NCI-H1048 (cell line): ENCODE results near the gene SHISA7.
A peak's percentile ranks its signal among the peaks of the same experiment; 100 is the strongest.
"Not testable (repeated sequence)": the region's sequence is repeated elsewhere in the genome, so short reads cannot be mapped to it uniquely, and the experiment has no call there.

Source experiments
- DNase-seq: peaks from one replicate; lab custom pipeline; 2025; lab: John Stamatoyannopoulos, UW

The SHISA7 gene

DNA sequence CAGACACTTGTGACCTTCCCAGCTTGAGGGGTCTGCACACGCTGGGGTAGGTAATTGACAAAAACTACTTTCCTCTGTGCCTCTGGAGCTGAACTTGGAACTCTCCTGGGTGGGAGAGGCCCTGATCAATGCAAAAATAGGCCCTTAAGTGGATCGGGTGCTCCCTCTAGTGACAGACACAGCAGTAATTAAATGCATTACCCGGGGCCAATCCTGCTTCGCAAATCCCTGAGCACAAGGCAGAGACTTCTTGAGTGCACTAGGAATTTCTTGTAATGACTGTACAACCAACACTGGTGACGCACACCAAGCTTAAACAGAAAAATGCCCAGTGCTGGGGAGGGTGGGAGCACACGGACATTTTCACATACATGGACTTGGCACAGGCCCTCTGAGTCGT is 24.9 kb downstream of the SHISA7 start:
- DNase-seq = no peak

DNA sequence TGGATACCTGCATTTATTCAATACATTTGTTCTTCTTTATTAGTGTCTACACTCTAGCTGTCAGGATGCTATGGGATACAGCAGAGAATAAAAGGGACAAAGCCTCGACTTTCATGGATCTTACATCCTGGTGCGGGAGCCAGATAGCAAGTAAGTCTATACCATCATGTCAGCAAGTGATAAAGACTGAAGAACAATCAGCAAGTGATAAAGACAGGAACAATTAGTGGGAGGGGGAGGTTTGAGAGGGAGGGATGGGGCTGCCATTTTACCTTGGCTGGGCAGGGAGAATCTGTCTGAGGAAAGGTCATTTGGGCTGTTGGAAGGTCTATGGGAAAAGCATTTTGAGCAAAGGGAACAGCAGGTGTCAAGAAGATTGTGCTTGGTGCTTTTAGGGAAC is 32.9 kb downstream of the SHISA7 start:
- no peak for DNase-seq

DNA sequence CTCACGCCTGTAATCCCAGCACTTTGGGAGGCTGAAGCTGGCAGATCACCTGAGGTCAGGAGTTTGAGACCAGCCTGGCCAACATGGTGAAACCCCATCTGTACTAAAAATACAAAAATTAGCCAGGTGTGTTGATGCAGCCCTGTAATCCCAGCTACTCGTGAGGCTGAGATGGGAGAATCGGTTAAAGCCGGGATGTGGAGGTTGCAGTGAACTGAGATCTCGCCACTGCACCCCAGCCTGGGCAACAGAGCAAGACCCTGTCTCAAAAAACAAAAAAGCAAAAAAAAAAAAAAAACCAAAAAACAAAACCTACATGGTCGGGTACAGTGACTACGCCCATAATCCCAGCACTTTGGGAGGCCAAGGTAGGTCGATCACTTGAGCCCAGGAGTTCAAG is 33.9 kb downstream of the SHISA7 start:
- DNase-seq = not testable (repeated sequence)

DNA sequence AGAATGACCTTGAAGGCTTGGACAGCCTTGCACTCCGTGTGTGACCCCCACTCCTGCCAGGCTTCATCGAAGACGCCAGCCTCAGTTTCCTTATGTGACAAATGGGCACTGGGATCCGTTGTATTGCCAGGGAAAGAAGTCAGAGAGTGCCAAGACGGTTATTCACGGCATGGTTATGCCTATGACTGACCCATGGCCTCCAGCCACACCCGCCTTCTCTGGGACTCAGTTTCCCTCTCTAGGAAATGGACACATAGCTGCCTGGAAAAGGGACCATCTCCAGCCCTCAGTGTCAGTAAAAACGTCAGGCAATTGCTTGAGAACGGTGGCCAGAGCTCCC is 34.6 kb downstream of the SHISA7 start:
- DNase-seq = no peak

DNA sequence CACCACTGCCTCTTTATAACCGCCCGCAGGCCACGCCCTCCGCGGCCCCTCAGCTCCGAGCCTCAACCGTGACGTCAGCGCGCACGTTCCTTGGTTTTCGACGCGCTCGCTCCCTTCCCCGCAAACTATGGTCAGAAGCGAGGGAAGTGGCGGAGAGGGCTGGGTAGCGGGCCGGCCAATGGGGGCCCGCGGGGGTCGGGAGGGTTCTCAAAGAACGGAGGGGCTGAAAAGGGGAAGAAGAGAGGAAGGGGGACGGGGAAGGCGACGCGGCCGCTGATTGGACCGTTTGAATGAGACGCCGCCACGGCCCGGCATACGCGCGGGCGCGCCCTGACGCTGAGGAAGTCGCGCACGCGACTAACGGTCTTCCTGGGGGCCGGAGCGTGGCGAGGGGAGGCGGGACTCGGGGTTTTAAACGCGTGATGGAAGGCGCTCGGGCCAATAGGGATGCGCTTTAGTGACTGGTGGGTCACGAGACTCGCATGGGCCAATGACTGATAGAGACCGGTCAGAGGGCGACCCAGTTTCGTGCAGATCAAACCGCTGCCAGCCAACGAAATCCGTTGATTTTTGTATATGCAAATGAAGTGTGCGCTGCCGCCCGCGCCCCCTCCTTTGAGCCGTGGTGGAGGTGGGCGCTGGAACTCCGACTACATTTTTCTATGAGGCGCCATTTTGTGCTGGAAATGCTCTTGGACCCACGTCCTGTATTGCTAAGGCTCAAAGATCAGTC is 35.1 kb downstream of the SHISA7 start:
- peak; percentile 98 for DNase-seq

DNA sequence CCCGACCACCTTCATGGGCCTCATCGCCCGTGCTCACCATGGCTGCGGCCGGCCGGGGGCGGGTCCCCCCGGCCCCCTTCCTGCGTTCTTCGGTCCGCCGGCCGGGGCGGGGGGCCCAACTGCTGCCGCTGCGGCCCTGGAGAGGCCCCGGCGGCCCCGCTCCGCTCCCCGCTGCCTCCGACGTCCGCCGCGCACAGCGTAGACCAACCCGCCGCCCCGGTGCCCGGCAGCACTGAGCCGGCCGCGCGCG is 35.6 kb downstream of the SHISA7 start, which contains the start of gene UBE2S:
TSS of gene UBE2S (minus strand) at position 239 of the 250 bp plus-strand sequence. CDS start at position 40, 199 bp downstream.
- DNase-seq = not testable (repeated sequence)

DNA sequence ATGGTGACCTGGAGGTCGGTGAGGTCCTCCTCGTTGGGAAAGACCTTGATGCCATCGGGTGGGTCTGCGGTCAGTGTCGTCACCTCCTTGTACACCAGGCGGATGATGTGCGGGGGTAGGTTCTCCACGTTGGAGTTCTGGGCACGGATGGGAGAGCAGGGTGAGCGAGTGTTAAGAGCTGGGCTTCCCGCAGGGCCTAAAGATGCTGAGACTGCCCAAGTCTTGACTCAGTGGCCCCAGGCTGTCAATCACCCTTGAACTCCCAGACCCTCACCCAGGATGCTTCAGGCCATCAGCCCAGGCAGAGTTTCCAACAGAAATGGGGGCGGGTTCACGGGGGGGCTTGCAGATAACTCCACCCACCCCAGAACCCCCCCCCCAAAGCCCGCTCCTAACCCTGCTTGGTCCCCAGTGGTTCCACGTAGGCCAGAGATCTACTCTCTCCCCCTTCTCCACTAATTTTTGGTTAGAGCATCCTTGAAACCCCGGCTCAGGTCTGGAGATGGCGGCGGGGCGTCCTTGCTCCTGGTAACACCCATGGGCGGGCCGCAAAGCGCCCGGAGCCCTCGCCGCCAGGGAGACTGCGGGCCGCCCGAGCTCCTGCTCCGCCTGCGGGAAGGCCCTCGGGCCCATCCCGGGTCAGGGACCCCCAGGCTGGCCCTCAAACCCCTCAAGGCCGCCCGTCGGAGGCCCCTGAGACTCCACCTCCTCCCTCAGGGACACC is 36.1 kb downstream of the SHISA7 start:
- no peak for DNase-seq

DNA sequence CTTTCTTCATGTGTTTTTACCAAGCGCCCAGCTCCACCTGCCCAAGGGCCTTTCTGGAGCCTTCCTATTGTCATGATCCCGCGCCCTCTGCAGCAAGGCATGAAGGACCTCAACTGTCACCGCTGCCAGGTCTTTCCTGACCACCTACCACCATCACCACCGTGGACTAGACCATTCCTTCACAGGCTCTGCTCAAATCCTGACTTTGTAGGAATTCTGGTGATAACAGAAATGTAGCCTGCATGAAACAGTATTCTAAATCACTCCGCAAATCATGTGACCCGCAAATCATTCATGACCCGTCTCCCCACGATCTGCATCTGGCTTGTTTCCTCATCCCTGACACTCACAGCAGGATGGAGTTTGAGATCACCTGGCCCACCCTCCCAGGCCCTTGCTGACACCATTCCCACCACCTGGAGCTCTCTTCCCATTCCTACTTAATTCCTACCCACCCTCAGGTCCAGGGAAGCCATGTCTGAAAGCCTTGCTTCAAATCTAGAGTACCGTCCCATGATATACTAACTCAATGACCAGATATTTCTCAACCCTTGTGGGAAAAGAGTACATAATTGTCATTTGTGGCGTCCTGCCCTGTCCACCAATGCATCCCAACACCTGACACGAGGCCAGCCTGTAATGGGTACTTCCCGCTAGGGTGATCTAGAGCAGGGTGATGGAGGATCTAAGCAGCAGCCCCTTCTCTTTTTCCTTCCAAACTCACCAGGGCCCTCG is 36.8 kb downstream of the SHISA7 start:
- no peak for DNase-seq

DNA sequence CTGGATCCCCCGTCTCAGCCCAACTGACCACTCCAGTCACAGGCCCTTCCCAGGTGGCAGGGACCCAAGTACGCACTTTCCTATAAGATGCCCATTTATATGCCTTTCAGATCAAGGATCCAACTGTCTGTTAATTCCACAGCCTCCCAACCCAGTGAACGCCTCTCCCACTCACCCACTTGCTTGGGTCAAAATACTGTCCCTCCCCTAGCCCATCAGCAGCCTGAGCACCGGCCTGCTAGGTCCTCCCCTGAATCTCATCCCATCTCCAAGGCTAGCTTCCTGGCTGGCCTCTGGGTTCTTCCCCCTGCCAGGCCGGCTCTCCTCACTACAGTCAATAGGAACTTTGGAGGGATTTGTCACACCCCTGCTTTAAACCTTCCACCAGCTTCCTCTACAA is 37.5 kb downstream of the SHISA7 start:
- DNase-seq = no peak

DNA sequence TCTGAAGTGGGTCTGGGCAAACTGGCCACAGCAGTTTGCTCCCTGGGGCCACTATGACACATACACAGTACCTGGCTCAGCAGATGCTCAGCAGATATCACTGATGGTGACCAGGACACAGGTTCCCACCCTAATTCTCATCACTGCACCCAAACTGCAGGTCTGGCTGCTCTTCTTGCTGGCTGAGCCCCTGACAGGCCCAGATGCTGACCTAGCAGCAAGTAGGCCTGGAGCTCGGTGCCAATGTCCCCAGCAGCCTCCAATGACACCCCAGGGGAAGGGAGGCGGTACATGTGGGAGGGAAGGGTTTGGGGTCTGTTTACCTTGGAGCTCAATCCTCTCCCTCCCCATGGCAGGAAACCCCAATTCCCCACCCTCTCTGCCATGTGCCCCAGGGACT is 40.6 kb downstream of the SHISA7 start:
- DNase-seq = no peak

DNA sequence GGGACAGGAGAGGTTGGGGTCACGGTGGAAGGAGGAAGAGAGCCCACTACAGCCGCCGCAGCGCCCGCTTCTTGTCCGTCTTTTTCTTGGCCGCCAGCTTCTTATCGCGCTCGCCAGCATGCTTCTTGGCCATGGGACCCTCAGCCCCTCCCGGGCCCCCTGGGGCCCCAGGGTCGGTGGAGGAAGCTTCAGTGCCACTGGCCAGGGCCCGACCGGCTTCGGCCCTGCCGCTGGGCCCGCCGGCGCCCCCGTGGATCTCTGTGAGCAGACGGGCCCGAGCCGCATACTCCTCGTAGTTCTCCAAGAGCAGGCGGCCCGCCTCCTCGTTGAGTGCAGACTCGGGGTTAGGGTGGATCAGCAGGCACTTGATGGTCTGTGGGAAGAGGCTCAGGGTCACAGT is 41.7 kb downstream of the SHISA7 start:
- DNase-seq = not testable (repeated sequence)

DNA sequence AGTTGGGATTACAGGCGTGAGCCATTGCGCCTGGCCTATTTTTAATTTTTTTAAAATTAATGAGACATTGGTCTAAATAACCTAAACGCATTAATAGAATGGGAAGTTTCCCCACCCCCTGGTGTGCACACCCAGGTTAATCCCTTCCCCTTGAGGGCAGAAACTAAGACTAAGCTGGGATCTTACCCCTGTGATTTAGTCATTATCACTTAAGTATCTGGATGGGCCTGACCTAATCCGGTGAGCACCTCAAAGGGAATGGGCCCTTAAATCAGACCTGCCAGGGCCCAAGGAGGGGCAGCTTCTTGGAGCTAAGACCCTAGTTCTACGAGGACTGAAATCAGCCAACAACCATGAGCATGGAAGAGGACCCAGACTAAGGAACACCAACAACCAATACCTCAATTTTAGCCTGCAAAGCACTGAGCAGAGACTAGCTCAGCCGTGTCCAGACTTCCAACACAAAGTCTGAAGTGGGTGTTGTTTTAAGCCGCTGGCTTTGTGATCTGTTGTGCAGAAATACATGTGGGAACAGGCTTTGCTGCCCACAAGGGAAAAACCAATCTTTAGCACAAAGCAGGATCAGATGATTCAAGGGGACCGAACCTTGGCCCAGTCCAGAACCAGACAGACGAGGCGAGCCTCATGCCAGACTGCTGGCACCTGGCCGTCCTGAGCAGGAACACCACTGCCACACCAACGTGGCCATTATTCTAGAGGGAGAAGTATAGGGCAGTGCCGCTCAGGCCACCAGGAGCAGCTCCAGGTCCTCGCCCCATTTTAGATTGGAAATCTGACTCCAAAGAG is 42.6 kb downstream of the SHISA7 start:
- DNase-seq = no peak

DNA sequence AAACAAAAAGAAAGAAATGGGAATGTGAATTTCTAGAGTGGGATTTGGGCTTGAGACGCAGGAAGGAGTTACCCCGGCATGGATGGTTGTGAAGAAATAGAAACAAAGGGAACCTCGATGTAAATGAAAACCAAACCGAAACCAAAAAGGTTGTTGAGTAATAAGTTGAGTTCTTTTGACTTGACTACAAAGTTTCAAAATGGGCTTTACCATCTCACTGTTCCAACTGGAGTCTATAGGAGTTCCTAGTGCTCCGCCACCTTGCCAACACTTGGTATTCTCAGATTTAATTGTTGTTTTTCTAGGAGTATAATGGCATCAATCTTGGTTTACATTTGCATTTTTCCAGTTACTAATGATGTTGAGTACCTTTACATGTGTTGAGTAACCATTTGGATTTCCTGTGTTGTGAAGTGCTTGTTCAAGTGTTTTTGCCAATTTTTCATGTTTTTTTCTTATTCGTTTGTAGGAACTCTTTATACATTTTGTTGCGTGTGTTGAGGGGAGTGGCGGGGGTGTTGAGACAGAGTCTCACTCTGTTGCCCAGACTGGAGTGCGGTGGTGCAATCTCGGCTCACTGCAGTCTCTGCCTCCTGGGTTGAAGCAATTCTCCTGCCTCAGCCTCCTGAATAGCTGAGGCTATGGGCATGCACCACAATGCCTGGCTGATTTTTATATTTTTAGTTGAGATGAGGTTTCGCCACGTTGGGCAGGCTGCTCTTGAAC is 44.7 kb downstream of the SHISA7 start:
- DNase-seq = no peak

DNA sequence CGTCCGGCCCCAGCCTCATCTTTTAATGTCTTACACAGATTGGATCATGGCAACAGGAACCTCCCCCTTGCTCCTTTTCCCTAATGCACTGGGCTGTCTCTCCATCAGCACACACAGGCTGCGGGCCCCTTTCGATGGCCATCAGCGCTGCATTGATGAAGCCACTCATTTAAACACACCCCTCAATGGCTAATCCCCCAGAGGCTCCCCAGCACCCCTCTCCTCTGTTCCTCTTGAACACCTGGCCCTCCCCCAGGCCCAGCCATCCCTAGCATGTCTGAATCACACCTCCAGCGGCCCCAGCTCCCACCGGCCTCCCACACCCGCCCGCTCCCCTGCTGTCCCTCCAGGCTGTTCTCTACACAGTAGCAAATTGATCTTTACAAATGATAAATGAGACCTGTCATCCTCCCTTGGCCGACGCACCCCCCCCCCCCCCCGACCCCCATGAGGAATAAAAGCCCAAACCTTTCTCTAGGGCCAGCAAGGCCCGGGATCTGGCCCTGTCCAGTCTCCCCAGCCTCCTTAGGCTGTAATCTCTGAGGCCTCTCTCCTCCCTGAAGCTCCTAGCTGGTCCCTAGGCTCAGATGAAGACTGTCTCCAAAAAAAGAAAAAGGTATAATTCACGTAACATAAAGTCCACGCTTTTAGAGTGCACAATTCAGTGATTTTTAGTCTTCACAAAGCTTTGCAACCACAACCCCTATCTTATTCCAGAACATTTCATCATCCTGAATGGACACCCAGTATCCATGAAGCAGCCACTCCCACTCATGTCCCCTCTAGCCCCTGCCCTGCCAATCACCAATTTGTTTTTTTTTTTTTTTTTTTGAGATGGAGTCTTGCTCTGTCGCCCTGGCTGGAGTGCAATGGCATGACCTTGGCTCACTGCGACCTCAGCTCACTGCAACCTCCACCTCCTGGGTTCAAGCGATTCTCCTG is 50.0 kb downstream of the SHISA7 start:
- DNase-seq = no peak

DNA sequence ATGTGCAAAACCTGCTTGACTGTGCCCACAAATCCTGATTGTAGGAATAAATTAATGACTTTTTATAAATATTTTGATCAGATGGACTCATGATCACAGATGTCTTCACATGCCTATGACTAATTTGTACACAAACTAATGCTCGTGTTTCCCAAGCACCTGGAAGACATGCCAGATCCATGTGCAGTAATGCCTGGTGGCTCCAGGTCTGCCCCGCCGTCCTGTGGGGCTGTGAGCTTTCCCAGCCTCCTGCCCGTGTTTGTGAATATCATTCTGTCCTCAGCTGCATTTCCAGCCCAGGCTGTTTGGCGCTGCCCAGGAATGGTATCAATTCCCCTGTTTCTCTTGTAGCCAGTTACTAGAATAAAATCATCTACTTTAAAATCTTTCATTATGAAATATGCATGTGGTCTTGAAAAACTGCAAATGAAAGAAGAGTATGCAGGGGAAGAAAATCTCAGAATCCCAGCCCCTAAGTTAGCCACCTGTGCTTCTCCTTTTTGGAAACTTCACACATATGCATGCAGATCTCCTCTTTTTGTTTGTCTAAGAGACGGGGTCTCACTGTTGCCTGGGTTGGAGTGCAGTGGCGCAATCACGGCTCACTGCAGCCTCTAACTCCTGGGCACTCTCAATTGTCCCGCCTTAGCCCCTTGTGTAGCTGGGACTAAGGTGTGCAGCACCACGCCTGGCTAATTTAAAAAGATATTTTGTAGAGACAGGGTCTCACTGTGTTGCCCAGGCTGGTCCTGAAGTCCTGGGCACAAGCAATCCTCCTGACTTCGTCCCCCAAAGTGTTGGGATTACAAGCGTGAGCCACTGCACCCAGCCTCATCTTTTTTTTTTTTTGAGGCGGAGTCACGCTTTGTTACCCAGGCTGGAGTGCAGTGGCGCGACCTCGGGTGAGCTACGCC is 51.1 kb downstream of the SHISA7 start:
- no peak for DNase-seq

DNA sequence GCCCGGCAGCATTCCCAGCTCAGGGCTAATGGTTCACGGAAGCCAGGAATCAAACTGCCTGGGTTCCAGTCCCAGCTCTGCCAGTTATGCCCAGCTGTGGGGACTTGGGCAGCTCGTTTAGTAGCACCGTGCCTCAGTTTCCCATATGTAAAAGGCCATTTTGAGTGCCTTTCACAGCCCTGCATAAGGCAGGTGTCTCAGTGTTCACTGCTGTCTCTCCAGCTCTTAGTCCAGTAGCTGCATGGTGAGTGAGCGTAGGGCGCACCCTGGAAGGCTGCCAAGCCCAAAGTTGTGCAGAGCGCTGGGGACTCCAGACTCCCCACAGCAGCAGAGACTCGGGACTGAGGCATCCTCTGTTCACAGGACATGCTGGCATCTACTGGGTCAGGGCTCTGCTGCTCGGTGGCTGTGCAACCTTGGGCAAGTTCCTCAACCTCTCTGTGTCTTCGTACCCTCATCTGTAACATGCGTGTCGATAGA is 51.9 kb downstream of the SHISA7 start:
- DNase-seq = no peak

DNA sequence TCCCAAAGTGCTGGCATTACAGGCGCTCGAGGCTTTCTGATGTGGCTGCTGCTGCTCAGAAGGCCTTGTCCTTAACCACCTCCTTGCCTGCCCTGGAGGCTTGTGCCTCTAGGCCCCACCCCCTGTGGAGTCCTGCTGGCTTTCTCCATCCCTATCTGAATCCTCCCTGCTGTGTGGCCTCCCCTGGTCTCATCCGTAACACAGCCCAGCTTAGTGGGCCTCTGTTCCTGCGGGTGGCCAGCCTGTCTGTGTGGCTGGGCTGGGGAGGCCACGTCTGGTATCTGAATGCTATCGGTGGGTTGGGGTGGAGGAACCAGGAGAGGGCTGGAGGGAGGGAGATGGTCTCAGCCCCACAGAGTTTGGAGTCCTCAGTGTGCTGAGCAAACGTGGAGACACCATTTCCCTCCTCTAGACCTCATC is 52.6 kb downstream of the SHISA7 start:
- no peak for DNase-seq

DNA sequence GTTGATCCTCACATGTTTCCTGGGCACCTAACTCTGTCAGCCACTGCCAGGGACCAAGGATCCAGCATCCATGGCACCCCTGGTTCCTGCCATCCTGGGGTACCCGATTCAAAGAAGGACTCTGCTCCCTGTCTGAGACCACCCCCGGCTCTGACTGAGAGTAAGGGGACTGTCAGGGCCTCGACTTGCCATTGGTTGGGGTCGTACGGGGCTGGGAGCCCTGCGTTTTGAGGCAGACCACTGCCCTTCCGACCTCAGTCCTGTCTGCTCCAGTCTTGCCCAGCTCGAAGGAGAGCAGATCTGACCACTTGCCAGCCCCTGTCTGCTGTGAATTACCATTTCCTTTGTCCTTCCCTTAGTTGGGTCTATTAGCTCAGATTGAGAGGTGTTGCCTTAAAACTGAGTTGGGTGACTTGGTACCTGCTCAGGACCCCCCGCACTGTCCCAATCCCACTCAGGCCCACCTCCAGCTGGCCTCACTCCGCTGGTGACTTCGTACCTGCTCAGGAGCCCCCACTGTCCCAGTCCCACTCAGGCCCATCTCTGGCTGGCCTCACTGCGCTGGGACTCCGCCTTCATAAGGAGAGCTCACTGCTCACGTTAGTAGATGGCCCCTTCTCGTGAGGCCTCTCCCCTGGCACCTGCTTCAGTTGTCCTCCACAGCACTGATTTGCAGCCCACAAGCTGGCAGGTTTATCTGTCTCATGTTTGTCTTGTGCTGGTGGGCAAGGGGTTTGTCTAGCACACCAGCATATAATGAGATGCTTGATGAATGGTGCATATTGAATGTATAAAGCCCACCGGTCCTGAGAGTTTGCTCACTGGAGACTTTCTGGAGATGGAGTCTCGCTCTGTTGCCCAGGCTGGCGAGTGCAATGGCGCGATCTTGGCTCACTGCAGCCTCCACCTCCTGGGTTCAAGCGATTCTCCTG is 53.4 kb downstream of the SHISA7 start:
- no peak for DNase-seq
